WTC11 (cell line): ENCODE data around the gene PTPRK. TPM values are rescaled to one million over a fixed set of nuclear protein-coding genes. Genes with fewer than 3 reads are reported as not detected.

Experiments
- ATAC-seq: fragments of 200-7000 bp; cut with Tn5 transposase; 2 replicates; pipeline ENCODE4 v1.10.0; 2021; ENCODE audit warnings: mild to moderate bottlenecking, moderate library complexity
- CTCF ChIA-PET: fragments of 300-600 bp; sonication (Branson Sonifier 250); formaldehyde crosslinking; loops from one replicate; lab custom pipeline; 2021; ENCODE audit warnings: antibody characterized with exemption; lab: Charles Lee
- POLR2A ChIA-PET: fragments of 350-600 bp; sonication (Branson Sonifier 250); formaldehyde crosslinking; loops from one replicate; lab custom pipeline; 2021; ENCODE audit warnings: antibody characterized with exemption; lab: Charles Lee
- DNase-seq: peaks from one replicate; pipeline ENCODE4 v3.0.0; 2021; ENCODE audit warnings: low spot score
- H3K27ac Mint-ChIP-seq: 2 replicates; pipeline ENCODE4 v1.8.0; 2021; ENCODE audit warnings: mixed read lengths
- H3K27me3 Mint-ChIP-seq: 2 replicates; pipeline ENCODE4 v1.8.0; 2021; ENCODE audit warnings: low read depth, mild to moderate bottlenecking, moderate library complexity, mixed read lengths
- H3K36me3 Mint-ChIP-seq: 2 replicates; pipeline ENCODE4 v1.8.0; 2021; ENCODE audit warnings: mixed read lengths
- H3K4me1 Mint-ChIP-seq: 2 replicates; pipeline ENCODE4 v1.8.0; 2022; ENCODE audit warnings: mixed read lengths
- H3K4me3 Mint-ChIP-seq: 2 replicates; pipeline ENCODE4 v1.8.0; 2021; ENCODE audit warnings: mild to moderate bottlenecking, moderate library complexity, mixed read lengths
- H3K9me3 Mint-ChIP-seq: 2 replicates; pipeline ENCODE4 v1.8.0; 2021; ENCODE audit warnings: mixed read lengths
- CBFB ChIP-seq: sonication (generic); formaldehyde crosslinking; IDR thresholded peaks from 2 replicates; pipeline ENCODE4 v1.8.1; 2022; ENCODE audit warnings: mild to moderate bottlenecking, low read depth, missing genetic modification reagents
- EMX1 ChIP-seq: fragments of 250-450 bp; sonication (Bioruptor Pico); IDR thresholded peaks from 2 replicates; pipeline ENCODE4 v1.8.0; 2021; ENCODE audit warnings: mild to moderate bottlenecking
- ETV6 ChIP-seq: sonication (generic); formaldehyde crosslinking; IDR thresholded peaks from 2 replicates; pipeline ENCODE4 v1.8.1; 2022; ENCODE audit warnings: mild to moderate bottlenecking, missing genetic modification reagents
- JUN ChIP-seq: sonication (generic); formaldehyde crosslinking; IDR thresholded peaks from 2 replicates; pipeline ENCODE4 v1.8.0; 2023; ENCODE audit warnings: mild to moderate bottlenecking, missing genetic modification reagents
- KAT7 ChIP-seq: sonication (generic); formaldehyde crosslinking; IDR thresholded peaks from 2 replicates; pipeline ENCODE4 v1.8.1; 2023; ENCODE audit warnings: missing genetic modification reagents, mild to moderate bottlenecking, borderline replicate concordance
- MYBL2 ChIP-seq: sonication (generic); formaldehyde crosslinking; IDR thresholded peaks from 2 replicates; pipeline ENCODE4 v1.8.1; 2023; ENCODE audit warnings: mild to moderate bottlenecking, moderate library complexity, missing genetic modification reagents
- NFYB ChIP-seq: sonication (generic); formaldehyde crosslinking; conservative IDR thresholded peaks from 2 replicates; pipeline ENCODE4 v1.8.0; 2022; ENCODE audit warnings: low read depth, missing genetic modification reagents
- NR3C1 ChIP-seq: sonication (generic); formaldehyde crosslinking; conservative IDR thresholded peaks from 2 replicates; pipeline ENCODE4 v1.8.1; 2023; ENCODE audit warnings: low read depth, mild to moderate bottlenecking, missing genetic modification reagents
- SMAD3 ChIP-seq: sonication (generic); formaldehyde crosslinking; IDR thresholded peaks from 2 replicates; pipeline ENCODE4 v1.8.0; 2022; ENCODE audit warnings: missing genetic modification reagents, mild to moderate bottlenecking, borderline replicate concordance
- SOX15 ChIP-seq: fragments of 250-450 bp; sonication (Bioruptor Pico); IDR thresholded peaks from 2 replicates; pipeline ENCODE4 v1.9.0; 2021; ENCODE audit warnings: mild to moderate bottlenecking
- TCF7 ChIP-seq: sonication (generic); formaldehyde crosslinking; IDR thresholded peaks from 2 replicates; pipeline ENCODE4 v1.8.0; 2022; ENCODE audit warnings: mild to moderate bottlenecking, low read depth, missing genetic modification reagents, moderate library complexity
- ZBTB21 ChIP-seq: sonication (generic); formaldehyde crosslinking; IDR thresholded peaks from 2 replicates; pipeline ENCODE4 v1.8.1; 2023; ENCODE audit warnings: mild to moderate bottlenecking, missing genetic modification reagents, borderline replicate concordance
- ZNF232 ChIP-seq: sonication (generic); formaldehyde crosslinking; IDR thresholded peaks from 2 replicates; pipeline ENCODE4 v1.8.0; 2022; ENCODE audit warnings: mild to moderate bottlenecking, missing genetic modification reagents
- ZNF317 ChIP-seq: sonication (generic); formaldehyde crosslinking; IDR thresholded peaks from 2 replicates; pipeline ENCODE4 v1.8.1; 2023; ENCODE audit warnings: low read depth, mild to moderate bottlenecking, moderate library complexity, missing genetic modification reagents, borderline replicate concordance
- ZNF671 ChIP-seq: fragments of 250-450 bp; sonication (Bioruptor Pico); IDR thresholded peaks from 2 replicates; pipeline ENCODE4 v1.8.0; 2021; ENCODE audit warnings: mild to moderate bottlenecking
- total RNA-seq: library from RNA; stranded (reverse); gene quantifications from 3 replicates; pipeline ENCODE4 v1.2.3, GENCODE V29; 2021
- TF ChIP-seq, protein P1 (sequence below): fragments of 200-600 bp; IDR thresholded peaks from 2 replicates; pipeline ENCODE4 v1.8.0; 2022; ENCODE audit warnings: antibody characterized with exemption
- TF ChIP-seq, protein P2 (sequence below): sonication (generic); formaldehyde crosslinking; IDR thresholded peaks from 2 replicates; pipeline ENCODE4 v1.8.1; 2022; ENCODE audit warnings: low read depth, missing genetic modification reagents, borderline replicate concordance
- TF ChIP-seq, protein P3 (sequence below): fragments of 250-450 bp; sonication (Bioruptor Pico); IDR thresholded peaks from 2 replicates; pipeline ENCODE4 v1.9.0; 2021; ENCODE audit warnings: mild to moderate bottlenecking
- TF ChIP-seq, protein P4 (sequence below): fragments of 250-450 bp; sonication (Bioruptor Pico); IDR thresholded peaks from 2 replicates; pipeline ENCODE4 v2.1.2; 2022; ENCODE audit warnings: mild to moderate bottlenecking, moderate library complexity
- TF ChIP-seq, protein P5 (sequence below): sonication (generic); formaldehyde crosslinking; IDR thresholded peaks from 2 replicates; pipeline ENCODE4 v1.8.0; 2022; ENCODE audit warnings: mild to moderate bottlenecking, missing genetic modification reagents
- TF ChIP-seq, protein P6 (sequence below): sonication (generic); formaldehyde crosslinking; IDR thresholded peaks from 2 replicates; pipeline ENCODE4 v1.8.1; 2023; ENCODE audit warnings: mild to moderate bottlenecking, missing genetic modification reagents

The PTPRK gene
- total RNA-seq, 1 experiment from 2014 or later: 44.8 TPM

DNA sequence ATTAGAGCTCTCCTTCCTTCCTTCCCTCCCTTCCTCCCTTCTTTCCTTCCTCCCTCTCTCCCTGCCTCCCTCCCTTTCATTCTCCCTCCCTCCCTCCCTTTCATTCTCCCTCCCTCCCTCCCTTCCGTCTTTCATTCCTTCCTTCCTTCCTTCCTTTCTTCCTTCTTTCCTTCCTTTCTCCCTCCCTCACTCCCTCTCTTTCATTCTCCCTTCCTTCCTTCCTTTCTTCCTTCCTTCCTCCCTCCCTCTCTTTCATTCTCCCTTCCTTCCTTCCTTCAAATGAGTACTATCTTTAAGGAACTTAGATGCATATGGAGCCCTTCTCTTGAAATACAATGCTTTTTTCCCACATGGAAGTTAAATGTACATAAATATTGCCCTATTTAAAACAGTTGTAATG, 20.9 kb upstream of the PTPRK start:
- ChIA-PET POLR2A (no interaction called here), CTCF (no interaction called here)
- no peak overlapping the region for H3K4me3 Mint-ChIP-seq
- H3K27ac Mint-ChIP-seq: no peak overlapping the region
- DNase-seq: no peak
- H3K27me3 Mint-ChIP-seq: no peaks in the 10 kb centered on the region
- no peaks in the 10 kb centered on the region for H3K9me3 Mint-ChIP-seq
- TF ChIP-seq CBFB (no peak), EMX1 (no peak), ZBTB21 (CRISPR knock-in tag) (no peak), KAT7 (CRISPR knock-in tag) (no peak), SMAD3 (CRISPR knock-in tag) (no peak), SOX15 (CRISPR knock-in tag) (no peak), MYBL2 (CRISPR knock-in tag) (no peak), ZNF232 (CRISPR knock-in tag) (no peak), TCF7 (no peak), ZNF317 (CRISPR knock-in tag) (no peak)
- TF ChIP-seq, protein P1, sequence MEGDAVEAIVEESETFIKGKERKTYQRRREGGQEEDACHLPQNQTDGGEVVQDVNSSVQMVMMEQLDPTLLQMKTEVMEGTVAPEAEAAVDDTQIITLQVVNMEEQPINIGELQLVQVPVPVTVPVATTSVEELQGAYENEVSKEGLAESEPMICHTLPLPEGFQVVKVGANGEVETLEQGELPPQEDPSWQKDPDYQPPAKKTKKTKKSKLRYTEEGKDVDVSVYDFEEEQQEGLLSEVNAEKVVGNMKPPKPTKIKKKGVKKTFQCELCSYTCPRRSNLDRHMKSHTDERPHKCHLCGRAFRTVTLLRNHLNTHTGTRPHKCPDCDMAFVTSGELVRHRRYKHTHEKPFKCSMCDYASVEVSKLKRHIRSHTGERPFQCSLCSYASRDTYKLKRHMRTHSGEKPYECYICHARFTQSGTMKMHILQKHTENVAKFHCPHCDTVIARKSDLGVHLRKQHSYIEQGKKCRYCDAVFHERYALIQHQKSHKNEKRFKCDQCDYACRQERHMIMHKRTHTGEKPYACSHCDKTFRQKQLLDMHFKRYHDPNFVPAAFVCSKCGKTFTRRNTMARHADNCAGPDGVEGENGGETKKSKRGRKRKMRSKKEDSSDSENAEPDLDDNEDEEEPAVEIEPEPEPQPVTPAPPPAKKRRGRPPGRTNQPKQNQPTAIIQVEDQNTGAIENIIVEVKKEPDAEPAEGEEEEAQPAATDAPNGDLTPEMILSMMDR: no peak
- TF ChIP-seq, protein P2, sequence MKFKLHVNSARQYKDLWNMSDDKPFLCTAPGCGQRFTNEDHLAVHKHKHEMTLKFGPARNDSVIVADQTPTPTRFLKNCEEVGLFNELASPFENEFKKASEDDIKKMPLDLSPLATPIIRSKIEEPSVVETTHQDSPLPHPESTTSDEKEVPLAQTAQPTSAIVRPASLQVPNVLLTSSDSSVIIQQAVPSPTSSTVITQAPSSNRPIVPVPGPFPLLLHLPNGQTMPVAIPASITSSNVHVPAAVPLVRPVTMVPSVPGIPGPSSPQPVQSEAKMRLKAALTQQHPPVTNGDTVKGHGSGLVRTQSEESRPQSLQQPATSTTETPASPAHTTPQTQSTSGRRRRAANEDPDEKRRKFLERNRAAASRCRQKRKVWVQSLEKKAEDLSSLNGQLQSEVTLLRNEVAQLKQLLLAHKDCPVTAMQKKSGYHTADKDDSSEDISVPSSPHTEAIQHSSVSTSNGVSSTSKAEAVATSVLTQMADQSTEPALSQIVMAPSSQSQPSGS: no peak
- ATAC-seq: no peak
- H3K4me1 Mint-ChIP-seq: 0 out of 2 replicates have a peak, but pooled peaks cover 2% of the 10 kb centered on the region
- H3K36me3 Mint-ChIP-seq: no peaks in the 10 kb centered on the region

DNA sequence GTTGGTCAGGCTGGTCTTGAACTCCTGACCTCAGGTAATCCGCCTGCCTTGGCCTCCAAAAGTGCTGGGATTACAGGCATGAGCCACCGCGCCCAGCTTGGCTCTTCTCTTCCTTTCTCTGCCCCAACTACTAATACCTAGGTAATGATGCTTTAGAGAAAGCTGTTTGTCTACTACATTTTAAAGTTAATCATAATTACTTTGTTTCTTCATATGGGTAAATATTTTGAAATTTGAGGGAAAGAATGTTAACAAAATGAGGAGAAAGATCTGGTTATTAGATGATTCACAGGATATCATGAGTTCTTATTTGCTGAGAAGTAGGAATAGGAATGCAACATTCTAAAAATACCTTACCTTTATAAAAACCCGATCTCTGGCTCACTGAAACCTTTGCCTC, 18.4 kb upstream of the PTPRK start:
- H3K4me3 Mint-ChIP-seq: no peak overlapping the region
- no peak overlapping the region for H3K27ac Mint-ChIP-seq
- H3K4me1 Mint-ChIP-seq: 0 out of 2 replicates have a peak, but pooled peaks cover 2% of the 10 kb centered on the region
- POLR2A ChIA-PET: interaction anchor here (0.6 kb wide), 1 partner anchor 440 kb away, joined by 7 read pairs; no protein-coding TSS in a partner anchor
- H3K9me3 Mint-ChIP-seq: no peaks in the 10 kb centered on the region
- ATAC-seq: no peak
- TF ChIP-seq ZNF671 (no peak), EMX1 (no peak), JUN (no peak), NR3C1 (CRISPR knock-in tag) (no peak), NFYB (CRISPR knock-in tag) (no peak), ETV6 (CRISPR knock-in tag) (no peak)
- TF ChIP-seq, protein P3, sequence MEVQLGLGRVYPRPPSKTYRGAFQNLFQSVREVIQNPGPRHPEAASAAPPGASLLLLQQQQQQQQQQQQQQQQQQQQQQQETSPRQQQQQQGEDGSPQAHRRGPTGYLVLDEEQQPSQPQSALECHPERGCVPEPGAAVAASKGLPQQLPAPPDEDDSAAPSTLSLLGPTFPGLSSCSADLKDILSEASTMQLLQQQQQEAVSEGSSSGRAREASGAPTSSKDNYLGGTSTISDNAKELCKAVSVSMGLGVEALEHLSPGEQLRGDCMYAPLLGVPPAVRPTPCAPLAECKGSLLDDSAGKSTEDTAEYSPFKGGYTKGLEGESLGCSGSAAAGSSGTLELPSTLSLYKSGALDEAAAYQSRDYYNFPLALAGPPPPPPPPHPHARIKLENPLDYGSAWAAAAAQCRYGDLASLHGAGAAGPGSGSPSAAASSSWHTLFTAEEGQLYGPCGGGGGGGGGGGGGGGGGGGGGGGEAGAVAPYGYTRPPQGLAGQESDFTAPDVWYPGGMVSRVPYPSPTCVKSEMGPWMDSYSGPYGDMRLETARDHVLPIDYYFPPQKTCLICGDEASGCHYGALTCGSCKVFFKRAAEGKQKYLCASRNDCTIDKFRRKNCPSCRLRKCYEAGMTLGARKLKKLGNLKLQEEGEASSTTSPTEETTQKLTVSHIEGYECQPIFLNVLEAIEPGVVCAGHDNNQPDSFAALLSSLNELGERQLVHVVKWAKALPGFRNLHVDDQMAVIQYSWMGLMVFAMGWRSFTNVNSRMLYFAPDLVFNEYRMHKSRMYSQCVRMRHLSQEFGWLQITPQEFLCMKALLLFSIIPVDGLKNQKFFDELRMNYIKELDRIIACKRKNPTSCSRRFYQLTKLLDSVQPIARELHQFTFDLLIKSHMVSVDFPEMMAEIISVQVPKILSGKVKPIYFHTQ (CRISPR knock-in tag): no peak
- TF ChIP-seq, protein P4, sequence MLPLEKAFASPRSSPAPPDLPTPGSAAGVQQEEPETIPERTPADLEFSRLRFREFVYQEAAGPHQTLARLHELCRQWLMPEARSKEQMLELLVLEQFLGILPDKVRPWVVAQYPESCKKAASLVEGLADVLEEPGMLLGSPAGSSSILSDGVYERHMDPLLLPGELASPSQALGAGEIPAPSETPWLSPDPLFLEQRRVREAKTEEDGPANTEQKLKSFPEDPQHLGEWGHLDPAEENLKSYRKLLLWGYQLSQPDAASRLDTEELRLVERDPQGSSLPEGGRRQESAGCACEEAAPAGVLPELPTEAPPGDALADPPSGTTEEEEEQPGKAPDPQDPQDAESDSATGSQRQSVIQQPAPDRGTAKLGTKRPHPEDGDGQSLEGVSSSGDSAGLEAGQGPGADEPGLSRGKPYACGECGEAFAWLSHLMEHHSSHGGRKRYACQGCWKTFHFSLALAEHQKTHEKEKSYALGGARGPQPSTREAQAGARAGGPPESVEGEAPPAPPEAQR (CRISPR knock-in tag): no peak
- TF ChIP-seq, protein P5, sequence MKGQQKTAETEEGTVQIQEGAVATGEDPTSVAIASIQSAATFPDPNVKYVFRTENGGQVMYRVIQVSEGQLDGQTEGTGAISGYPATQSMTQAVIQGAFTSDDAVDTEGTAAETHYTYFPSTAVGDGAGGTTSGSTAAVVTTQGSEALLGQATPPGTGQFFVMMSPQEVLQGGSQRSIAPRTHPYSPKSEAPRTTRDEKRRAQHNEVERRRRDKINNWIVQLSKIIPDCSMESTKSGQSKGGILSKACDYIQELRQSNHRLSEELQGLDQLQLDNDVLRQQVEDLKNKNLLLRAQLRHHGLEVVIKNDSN: no peak
- TF ChIP-seq, protein P6, sequence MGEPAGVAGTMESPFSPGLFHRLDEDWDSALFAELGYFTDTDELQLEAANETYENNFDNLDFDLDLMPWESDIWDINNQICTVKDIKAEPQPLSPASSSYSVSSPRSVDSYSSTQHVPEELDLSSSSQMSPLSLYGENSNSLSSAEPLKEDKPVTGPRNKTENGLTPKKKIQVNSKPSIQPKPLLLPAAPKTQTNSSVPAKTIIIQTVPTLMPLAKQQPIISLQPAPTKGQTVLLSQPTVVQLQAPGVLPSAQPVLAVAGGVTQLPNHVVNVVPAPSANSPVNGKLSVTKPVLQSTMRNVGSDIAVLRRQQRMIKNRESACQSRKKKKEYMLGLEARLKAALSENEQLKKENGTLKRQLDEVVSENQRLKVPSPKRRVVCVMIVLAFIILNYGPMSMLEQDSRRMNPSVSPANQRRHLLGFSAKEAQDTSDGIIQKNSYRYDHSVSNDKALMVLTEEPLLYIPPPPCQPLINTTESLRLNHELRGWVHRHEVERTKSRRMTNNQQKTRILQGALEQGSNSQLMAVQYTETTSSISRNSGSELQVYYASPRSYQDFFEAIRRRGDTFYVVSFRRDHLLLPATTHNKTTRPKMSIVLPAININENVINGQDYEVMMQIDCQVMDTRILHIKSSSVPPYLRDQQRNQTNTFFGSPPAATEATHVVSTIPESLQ (CRISPR knock-in tag): no peak
- CTCF ChIA-PET: no interaction called here
- no peaks in the 10 kb centered on the region for H3K27me3 Mint-ChIP-seq
- no peak for DNase-seq
- no peaks in the 10 kb centered on the region for H3K36me3 Mint-ChIP-seq
